IMR-90 (cell line): ENCODE results near the gene CDHR1. TPM values are rescaled to one million over a fixed set of nuclear protein-coding genes. Genes with fewer than 3 reads are reported as not detected.

Experiments used
- ATAC-seq: fragments of 200-7000 bp; cut with Tn5 transposase; 2 replicates; pipeline ENCODE4 v1.9.1; 2020; ENCODE audit warnings: low read depth, mild to moderate bottlenecking, moderate library complexity
- BruUV-seq: library from RNA; stranded (reverse); fragments of 400-500 nt; replicated peaks from 2 replicates; lab custom pipeline; 2021; lab: Mats Ljungman, UMichigan
- CTCF ChIA-PET: fragments of 300-600 bp; formaldehyde crosslinking; extraction: SDS; loops from one replicate; lab custom pipeline; 2021; ENCODE audit warnings: antibody characterized with exemption; lab: Yijun Ruan, JAX
- POLR2A ChIA-PET: fragments of 300-600 bp; sonication (Branson Sonifier 250); formaldehyde crosslinking; loops from one replicate; lab custom pipeline; 2022; ENCODE audit warnings: antibody characterized with exemption; ENCODE audit not compliant: unreplicated experiment; lab: Charles Lee
- DNase-seq: peaks from one replicate; pipeline ENCODE4 v3.0.0; 2013
- H2AFZ ChIP-seq: replicated peaks from 2 replicates; pipeline ENCODE3; 2013; ENCODE audit warnings: low read length, mild to moderate bottlenecking; ENCODE audit not compliant: poor library complexity
- H2AK5ac ChIP-seq: 2 replicates; pipeline ENCODE4 v1.6.1; 2013; ENCODE audit warnings: low read depth, low read length, inconsistent platforms
- H2AK9ac ChIP-seq: replicated peaks from 2 replicates; pipeline ENCODE3; 2013; ENCODE audit warnings: mild to moderate bottlenecking, low read depth, low read length, moderate library complexity; ENCODE audit not compliant: poor library complexity
- H2BK120ac ChIP-seq: 2 replicates; pipeline ENCODE4 v1.6.1; 2013; ENCODE audit warnings: low read depth, low read length, inconsistent platforms
- H2BK15ac ChIP-seq: 3 replicates; pipeline ENCODE4 v1.6.1; 2013; ENCODE audit warnings: low read depth, low read length, inconsistent platforms
- H2BK20ac ChIP-seq: 2 replicates; pipeline ENCODE4 v1.6.1; 2013; ENCODE audit warnings: low read depth, mild to moderate bottlenecking, inconsistent platforms, low read length, moderate library complexity
- H2BK5ac ChIP-seq: 2 replicates; pipeline ENCODE4 v1.6.1; 2013; ENCODE audit warnings: mild to moderate bottlenecking, low read depth, low read length, inconsistent platforms; ENCODE audit not compliant: poor library complexity, severe bottlenecking
- H3K14ac ChIP-seq: replicated peaks from 2 replicates; pipeline ENCODE4 v1.6.1; 2013; ENCODE audit warnings: low read depth, low read length, inconsistent platforms
- H3K18ac ChIP-seq: 2 replicates; pipeline ENCODE4 v1.6.1; 2013; ENCODE audit warnings: low read depth, low read length, control low read depth
- H3K23ac ChIP-seq: 2 replicates; pipeline ENCODE4 v1.6.1; 2013; ENCODE audit warnings: low read depth, low read length, inconsistent platforms
- H3K27ac ChIP-seq: 2 replicates; pipeline ENCODE4 v1.5.1; 2013; ENCODE audit warnings: mild to moderate bottlenecking, control low read depth, low read length; ENCODE audit not compliant: insufficient read depth
- H3K27me3 ChIP-seq: 2 replicates; pipeline ENCODE4 v1.6.1; 2013; ENCODE audit warnings: low read length; ENCODE audit not compliant: control insufficient read depth, insufficient read depth
- H3K36me3 ChIP-seq: 2 replicates; pipeline ENCODE4 v1.6.1; 2013; ENCODE audit warnings: low read length, mixed read lengths; ENCODE audit not compliant: control insufficient read depth, insufficient read depth
- H3K4ac ChIP-seq: 2 replicates; pipeline ENCODE4 v1.6.1; 2013; ENCODE audit warnings: low read depth, low read length, inconsistent platforms
- H3K4me1 ChIP-seq: 2 replicates; pipeline ENCODE4 v1.6.1; 2013; ENCODE audit warnings: low read length, mixed read lengths; ENCODE audit not compliant: control insufficient read depth, insufficient read depth
- H3K4me2 ChIP-seq: 2 replicates; pipeline ENCODE4 v1.6.1; 2013; ENCODE audit warnings: low read depth, mild to moderate bottlenecking, control low read depth, low read length, moderate library complexity
- H3K4me3 ChIP-seq: 2 replicates; pipeline ENCODE4 v1.5.1; 2013; ENCODE audit warnings: low read depth, mild to moderate bottlenecking, control low read depth, low read length, moderate library complexity; ENCODE audit not compliant: insufficient read depth
- H3K56ac ChIP-seq: 2 replicates; pipeline ENCODE4 v1.6.1; 2013; ENCODE audit warnings: low read length, inconsistent platforms; ENCODE audit not compliant: insufficient read depth; ENCODE audit errors: extremely low read depth
- H3K79me1 ChIP-seq, 2 experiments: 2 replicates each; pipeline ENCODE4 v1.6.1; 2013; ENCODE audit warnings: low read length in 2 of 2, inconsistent platforms in 1 of 2, low read depth in 1 of 2
- H3K9ac ChIP-seq: 2 replicates; pipeline ENCODE4 v1.6.1; 2013; ENCODE audit warnings: low read depth, low read length, control low read depth
- H3K9me1 ChIP-seq: 2 replicates; pipeline ENCODE4 v1.6.1; 2013; ENCODE audit warnings: low read length, inconsistent platforms; ENCODE audit not compliant: insufficient read depth
- H3K9me3 ChIP-seq: 2 replicates; pipeline ENCODE4 v1.6.1; 2013; ENCODE audit warnings: low read length; ENCODE audit not compliant: control insufficient read depth, insufficient read depth
- H4K20me1 ChIP-seq: 2 replicates; pipeline ENCODE4 v1.6.1; 2013; ENCODE audit warnings: low read length, inconsistent platforms; ENCODE audit not compliant: insufficient read depth
- H4K5ac ChIP-seq: 2 replicates; pipeline ENCODE4 v1.6.1; 2013; ENCODE audit warnings: mild to moderate bottlenecking, low read depth, low read length, control low read depth
- H4K8ac ChIP-seq, 2 experiments: 2 replicates each; pipeline ENCODE4 v1.6.1; 2013; ENCODE audit warnings: low read depth in 2 of 2, low read length in 2 of 2, control low read depth in 1 of 2, inconsistent platforms in 1 of 2
- H4K91ac ChIP-seq: 2 replicates; pipeline ENCODE4 v1.6.1; 2013; ENCODE audit warnings: low read depth, low read length, inconsistent platforms; ENCODE audit not compliant: insufficient read depth
- BHLHE40 ChIP-seq: fragments of 150-350 bp; IDR thresholded peaks from 2 replicates; pipeline ENCODE4 v1.6.1; 2016; ENCODE audit warnings: mild to moderate bottlenecking, low read depth, low read length
- CEBPB ChIP-seq: IDR thresholded peaks from 2 replicates; pipeline ENCODE4 v1.6.1; 2012; ENCODE audit warnings: low read depth, low read length, improper control_type of control experiment
- CHD1 ChIP-seq: IDR thresholded peaks from 2 replicates; pipeline ENCODE4 v1.6.1; 2012; ENCODE audit warnings: low read depth, low read length, improper control_type of control experiment
- CTCF ChIP-seq: conservative IDR thresholded peaks from 2 replicates; pipeline ENCODE4 v1.5.1; 2012; ENCODE audit warnings: mild to moderate bottlenecking, low read depth, low read length, improper control_type of control experiment
- ELK1 ChIP-seq: fragments of 150-350 bp; IDR thresholded peaks from 2 replicates; pipeline ENCODE4 v1.6.1; 2016; ENCODE audit warnings: low read depth, mild to moderate bottlenecking, low read length, moderate library complexity, borderline replicate concordance
- MAZ ChIP-seq: IDR thresholded peaks from 2 replicates; pipeline ENCODE4 v1.6.1; 2012; ENCODE audit warnings: low read depth, mild to moderate bottlenecking, low read length, improper control_type of control experiment, moderate library complexity, borderline replicate concordance
- MXI1 ChIP-seq: IDR thresholded peaks from 2 replicates; pipeline ENCODE4 v1.6.1; 2012; ENCODE audit warnings: low read depth, mild to moderate bottlenecking, low read length, moderate library complexity, borderline replicate concordance
- NFE2L2 ChIP-seq: fragments of 150-350 bp; IDR thresholded peaks from 2 replicates; pipeline ENCODE4 v1.6.1; 2016; ENCODE audit warnings: low read depth, mild to moderate bottlenecking, low read length
- RAD21 ChIP-seq: IDR thresholded peaks from 2 replicates; pipeline ENCODE4 v1.6.1; 2012; ENCODE audit warnings: low read length, improper control_type of control experiment
- RFX5 ChIP-seq: IDR thresholded peaks from 2 replicates; pipeline ENCODE4 v1.8.0; 2012; ENCODE audit warnings: low read depth, mild to moderate bottlenecking, low read length, moderate library complexity
- USF2 ChIP-seq: fragments of 150-350 bp; IDR thresholded peaks from 2 replicates; pipeline ENCODE4 v1.6.1; 2017; ENCODE audit warnings: mild to moderate bottlenecking, antibody characterized with exemption, low read length, low read depth
- WGBS, 2 experiments: methylation state at CpG; one replicate each; pipeline versions ENCODE4 v1.1.5 to v1.1.7; 2013; ENCODE audit warnings: missing lambda C conversion rate in 2 of 2; ENCODE audit not compliant: insufficient read length in 1 of 2; ENCODE audit errors: extremely low coverage in 2 of 2; 5-methylcytosine and 5-hydroxymethylcytosine counted together
- dilution Hi-C: fragments of 300-500 bp; cut with HindIII; formaldehyde crosslinking; loops from one replicate; pipeline ENCODE4 v1.14.3; 2018; ENCODE audit warnings: low sequenced_read_pairs; ENCODE audit not compliant: unreplicated experiment
- in situ Hi-C: fragments of 300-500 bp; cut with MboI; formaldehyde crosslinking; loops from 3 replicates; pipeline ENCODE4 v1.14.3; 2019; ENCODE audit warnings: low sequenced_read_pairs, inconsistent platforms, mixed read lengths
- intact Hi-C: fragments of 100-400 bp; cut with micrococcal nuclease; formaldehyde crosslinking; loops from 2 replicates; pipeline ENCODE4 v1.10.0; 2022
- polyA plus RNA-seq, 3 experiments: library from polyadenylated mRNA; depleted of rRNA; stranded (reverse); fragments of >200 nt; gene quantifications; 2 replicates each; pipeline ENCODE4 v1.2.3, GENCODE V29; 2012; ENCODE audit warnings: low replicate concordance in 1 of 3
- total RNA-seq: library from RNA; depleted of rRNA; stranded (reverse); fragments of >200 nt; gene quantifications from 2 replicates; pipeline ENCODE4 v1.2.3, GENCODE V29; 2012

CDHR1 gene
- total and polyA plus RNA-seq, 2 of the 4 experiments (the other 2 are of a cell fraction) = not detected

GRCh38 chr10:84225427-84226173 lies 31.3 kb downstream of the CDHR1 start, which contains the start of gene LRIT2:
Gene LRIT2 (minus strand): TSS chr10:84225544. CDS start chr10:84225520, 24 bp downstream.
- Histone ChIP-seq H3K4ac (no peak within 1 kb of the TSS), H3K4me1 (no peaks in the 10 kb centered on the region), H2AFZ (no peak within 1 kb of the TSS), H3K18ac (no peak within 1 kb of the TSS), H2AK5ac (no peak within 1 kb of the TSS), H3K27me3 (no peaks in the 10 kb centered on the region; the same call in none of the 2 replicates), H4K91ac (no peak within 1 kb of the TSS), H3K9me1 (no peaks in the 10 kb centered on the region), H4K8ac (no peak within 1 kb of the TSS), H3K4me2 (no peak within 1 kb of the TSS), H3K9me3 (no peaks in the 10 kb centered on the region), H3K56ac (no peak within 1 kb of the TSS), H3K9ac (no peak within 1 kb of the TSS), H3K79me1 (no peaks in the 10 kb centered on the region), H2BK120ac (no peak within 1 kb of the TSS), H4K5ac (no peak within 1 kb of the TSS), H3K4me3 (no peak within 1 kb of the TSS), H2BK15ac (no peak within 1 kb of the TSS), H4K20me1 (no peaks in the 10 kb centered on the region), H3K27ac (no peak within 1 kb of the TSS), H2BK5ac (no peak within 1 kb of the TSS), H3K14ac (no peak within 1 kb of the TSS), H2BK20ac (no peak within 1 kb of the TSS), H2AK9ac (no peak within 1 kb of the TSS), H3K36me3 (no peaks in the 10 kb centered on the region), H3K23ac (no peak within 1 kb of the TSS)
- intact Hi-C loops (no loop called here), in situ Hi-C loops (no loop called here), dilution Hi-C loops (no loop called here)
- BruUV-seq = no TSS peak
- DNase-seq (no peak), ATAC-seq (no peak)
- 50% methylated on average over 1 of the region's 6 CpGs; no CpG with 5 or more reads in 1 of the 2 experiments for WGBS, 2 experiments
- POLR2A ChIA-PET = no interaction called here
- CTCF ChIA-PET = no interaction called here
- no peak for TF ChIP-seq CHD1
- no peak for TF ChIP-seq ELK1
- no peak for TF ChIP-seq CEBPB
- TF ChIP-seq MAZ = no peak
- no peak for TF ChIP-seq CTCF
- no peak for TF ChIP-seq RFX5
- no peak for TF ChIP-seq RAD21
- no peak for TF ChIP-seq BHLHE40
- TF ChIP-seq NFE2L2 = no peak
- no peak for TF ChIP-seq MXI1
- TF ChIP-seq USF2 = no peak
